ENCODE data around the gene GPR137. TPM values are rescaled to one million over a fixed set of nuclear protein-coding genes. Genes with fewer than 3 reads are reported as not detected.

GPR137 gene
- total and polyA plus RNA-seq, 10 of the 15 experiments (the other 5 are each of a cell fraction or from before 2014, with no cell fraction given) = 0.37 to 29.2 (median 13.8) TPM

GRCh38 chr11:64317325-64317960 lies 31.8 kb downstream of the GPR137 start, which contains the start of gene TRMT112 (continued):
- TF ChIP-seq RELB (IDR thresholded peaks at IDR 0.05; ENCODE audit: low read depth) (peak; percentile 55; the same call in 1 of the 2 replicates), EED (IDR thresholded peaks at IDR 0.05; ENCODE audit: low read depth) (no peak; the same call in 1 of the 2 replicates), CUX1 (IDR thresholded peaks at IDR 0.05; ENCODE audit: insufficient replicate concordance, low read depth, low read length) (no peak), ZNF217 (IDR thresholded peaks at IDR 0.05) (no peak), BRCA1 (IDR thresholded peaks at IDR 0.05; ENCODE audit: low read depth, low read length) (no peak), FOS (IDR thresholded peaks at IDR 0.05; ENCODE audit: borderline replicate concordance, extremely low read depth, insufficient read length) (no peak), CEBPB (IDR thresholded peaks at IDR 0.05; ENCODE audit: borderline replicate concordance in 1 of 2, low read depth in 2 of 2, low read length in 2 of 2) (no peak), SUPT20H (IDR thresholded peaks at IDR 0.05; ENCODE audit: borderline replicate concordance, control insufficient read depth, low read depth, low read length) (no peak), REST (IDR thresholded peaks at IDR 0.05; ENCODE audit: low read depth, low read length) (no peak), SKIL (IDR thresholded peaks at IDR 0.05; ENCODE audit: low read depth, poor library complexity, severe bottlenecking) (peak; percentile 92), CREM (IDR thresholded peaks at IDR 0.05; ENCODE audit: low read depth) (peak; percentile 88), CHD2 (IDR thresholded peaks at IDR 0.05; ENCODE audit: borderline replicate concordance, low read depth, low read length) (peak; percentile 77; the same call in 1 of the 2 replicates), ZNF384 (IDR thresholded peaks at IDR 0.05; ENCODE audit: borderline replicate concordance, low read depth, low read length) (peak; percentile 81), TBL1XR1 (IDR thresholded peaks at IDR 0.05; ENCODE audit: low read depth, low read length) (no peak), SPI1 (IDR thresholded peaks at IDR 0.05; ENCODE audit: borderline replicate concordance, insufficient read depth, low read depth, low read length) (peak; percentile 52; the same call in 1 of the 2 replicates), TCF7 (IDR thresholded peaks at IDR 0.05; ENCODE audit: borderline replicate concordance) (no peak)
